Sciatic nerve (tissue), 2 donors: ENCODE measurements around the gene CHPF. TPM values are rescaled to one million over a fixed set of nuclear protein-coding genes. Genes with fewer than 3 reads are reported as not detected.

ENCODE experiments used
- ATAC-seq: fragments of 200-7000 bp; cut with Tn5 transposase; one replicate; pipeline ENCODE4 v1.9.1; 2020; ENCODE audit warnings: mild to moderate bottlenecking, moderate library complexity
- DNase-seq: peaks from one replicate; pipeline ENCODE4 v3.0.0-alpha.2; 2020; ENCODE audit warnings: low spot score
- intact Hi-C: fragments of 100-400 bp; cut with DNase I; formaldehyde crosslinking; loops from one replicate; pipeline ENCODE4 v1.14.2; 2022
- total RNA-seq: library from RNA; stranded (reverse); fragmentation: NEBNext Ultra II Directional; extraction: Animal tissue kit (Norgen Biotek cat#: 25700); gene quantifications from one replicate; pipeline ENCODE4 v1.2.1, GENCODE V29; 2021
- donor health status: DM: no; HTN: no; CAD: no.
- donor health status: DM: no; HTN: no; CAD: no.

Gene CHPF
- total RNA-seq, 1 donor from 2014 or later = 33.4 TPM

DNA sequence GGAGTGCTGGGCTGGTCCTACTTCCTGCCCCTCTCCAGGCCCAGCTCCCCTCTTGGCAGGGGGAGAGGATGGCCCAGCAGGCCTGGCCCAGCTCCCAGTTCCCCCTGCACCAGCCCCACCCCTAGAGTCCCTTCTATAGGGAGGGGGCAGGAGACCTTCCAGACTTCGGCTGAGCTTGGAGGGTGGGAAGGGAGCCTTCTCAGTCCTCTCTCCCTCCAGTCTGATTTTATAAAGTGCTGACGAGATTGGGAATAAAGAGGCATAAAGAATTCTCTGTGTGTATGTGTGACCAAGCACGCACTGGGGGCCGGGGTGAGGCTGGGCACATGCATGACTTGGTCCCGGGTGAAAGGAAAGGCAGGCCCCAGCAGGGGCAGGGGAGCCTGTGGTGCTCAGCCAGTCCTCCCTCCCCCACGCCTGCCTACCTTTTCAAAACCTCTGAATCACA lies 5.1 kb downstream of the CHPF start:
- intact Hi-C loops = no loop called here
- peak; percentile 6 for ATAC-seq
- DNase-seq = no peak

- DNase-seq (no peak), ATAC-seq (peak; percentile 3)
- intact Hi-C loops = no loop called here
These were observed 5.7 kb downstream of the CHPF start for GRCh38 chr2:219537657-219538488.

GRCh38 chr2:219536967-219537366 lies 6.6 kb downstream of the CHPF start:
- ATAC-seq = no peak
- intact Hi-C loops = no loop called here
- no peak for DNase-seq

- intact Hi-C loops = no loop called here
- DNase-seq (no peak), ATAC-seq (no peak)
These were observed 7.2 kb downstream of the CHPF start for GRCh38 chr2:219536425-219536824.

DNA sequence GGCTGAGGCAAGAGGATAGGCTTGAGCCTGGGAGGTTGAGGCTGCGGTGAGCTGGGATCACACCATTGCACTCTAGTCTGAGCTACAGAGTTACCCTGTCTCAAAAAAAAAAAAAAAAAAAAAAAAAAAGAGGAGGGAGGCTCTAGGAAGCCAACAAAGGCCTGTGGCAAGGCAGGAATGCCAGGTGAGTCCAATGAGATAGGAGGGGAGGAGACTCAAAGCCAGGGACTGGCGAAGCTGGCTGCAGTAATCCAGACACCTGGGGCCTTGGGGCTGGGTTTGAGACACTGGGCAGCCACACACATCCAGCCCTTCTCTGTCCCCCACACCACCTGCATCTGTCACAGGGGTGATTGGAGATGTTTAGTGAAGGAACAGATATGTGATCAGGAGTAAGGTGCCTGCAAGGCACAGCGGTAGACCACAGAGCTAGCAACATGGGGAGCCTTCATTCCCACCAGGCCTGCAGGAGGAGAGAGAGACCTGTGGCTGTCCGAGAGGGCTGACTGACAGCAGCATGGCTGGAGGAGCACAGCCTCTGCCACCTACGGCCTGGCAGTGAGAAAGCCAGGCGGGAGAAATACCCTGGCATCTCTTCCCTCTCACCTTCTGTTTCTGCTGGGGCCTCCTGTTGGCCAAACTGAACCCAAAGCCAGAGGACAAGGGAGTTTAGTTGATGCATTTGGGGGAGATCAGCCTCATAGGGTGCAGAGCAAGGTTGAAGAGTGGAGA lies 9.5 kb downstream of the CHPF start:
- intact Hi-C loops = loop anchor here (5.0 kb wide), 1 partner anchor 132 kb away; no protein-coding TSS in a partner anchor

DNA sequence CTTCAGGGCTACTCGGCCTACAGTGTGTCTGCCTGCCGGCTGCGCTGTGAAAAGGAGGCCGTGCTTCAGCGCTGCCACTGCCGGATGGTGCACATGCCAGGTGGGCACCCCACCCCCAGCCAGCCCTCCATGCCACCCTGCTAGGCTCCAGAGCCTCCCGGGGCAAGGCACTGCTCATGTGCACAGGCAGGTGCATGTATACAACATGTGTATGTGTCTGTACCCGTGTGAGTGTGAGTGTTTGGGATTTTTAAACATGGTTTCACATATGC lies 11.3 kb downstream of the CHPF start:
- no peak for ATAC-seq
- intact Hi-C loops = loop anchor here (5.0 kb wide), 1 partner anchor 130 kb away; no protein-coding TSS in a partner anchor

More for the DNA sequence above, 9.5 kb downstream of the CHPF start:
- DNase-seq (no peak), ATAC-seq (no peak)

DNA sequence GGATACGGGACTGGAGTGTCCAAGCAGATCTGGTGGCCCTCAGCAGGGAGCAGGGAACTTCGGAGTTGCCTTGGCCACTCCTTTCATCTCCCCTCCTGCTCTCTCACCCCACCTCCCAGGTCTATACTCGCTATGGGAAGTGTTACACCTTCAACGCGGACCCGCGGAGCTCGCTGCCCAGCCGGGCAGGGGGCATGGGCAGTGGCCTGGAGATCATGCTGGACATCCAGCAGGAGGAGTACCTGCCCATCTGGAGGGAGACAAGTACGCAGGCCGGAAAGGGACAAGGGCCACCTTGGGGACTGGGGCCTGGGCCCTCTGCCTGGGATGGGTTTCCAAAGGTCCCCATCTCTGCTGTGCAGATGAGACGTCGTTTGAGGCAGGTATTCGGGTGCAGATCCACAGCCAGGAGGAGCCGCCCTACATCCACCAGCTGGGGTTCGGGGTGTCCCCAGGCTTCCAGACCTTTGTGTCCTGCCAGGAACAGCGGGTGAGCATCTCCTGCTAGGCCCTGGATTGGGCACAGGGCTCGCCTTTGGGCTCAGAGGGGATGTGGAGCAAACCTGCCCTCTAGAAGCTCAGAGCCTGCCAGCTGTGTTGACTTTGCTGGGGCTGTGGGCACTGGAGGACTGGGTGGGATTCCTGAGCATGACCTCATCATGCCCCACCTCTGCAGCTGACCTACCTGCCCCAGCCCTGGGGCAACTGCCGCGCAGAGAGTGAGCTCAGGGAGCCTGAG lies 11.8 kb downstream of the CHPF start:
- ATAC-seq = no peak
- no peak for DNase-seq
- intact Hi-C loops = loop anchor here (5.0 kb wide), 1 partner anchor 130 kb away; no protein-coding TSS in a partner anchor

More for the DNA sequence above, 11.3 kb downstream of the CHPF start:
- DNase-seq = no peak

DNA sequence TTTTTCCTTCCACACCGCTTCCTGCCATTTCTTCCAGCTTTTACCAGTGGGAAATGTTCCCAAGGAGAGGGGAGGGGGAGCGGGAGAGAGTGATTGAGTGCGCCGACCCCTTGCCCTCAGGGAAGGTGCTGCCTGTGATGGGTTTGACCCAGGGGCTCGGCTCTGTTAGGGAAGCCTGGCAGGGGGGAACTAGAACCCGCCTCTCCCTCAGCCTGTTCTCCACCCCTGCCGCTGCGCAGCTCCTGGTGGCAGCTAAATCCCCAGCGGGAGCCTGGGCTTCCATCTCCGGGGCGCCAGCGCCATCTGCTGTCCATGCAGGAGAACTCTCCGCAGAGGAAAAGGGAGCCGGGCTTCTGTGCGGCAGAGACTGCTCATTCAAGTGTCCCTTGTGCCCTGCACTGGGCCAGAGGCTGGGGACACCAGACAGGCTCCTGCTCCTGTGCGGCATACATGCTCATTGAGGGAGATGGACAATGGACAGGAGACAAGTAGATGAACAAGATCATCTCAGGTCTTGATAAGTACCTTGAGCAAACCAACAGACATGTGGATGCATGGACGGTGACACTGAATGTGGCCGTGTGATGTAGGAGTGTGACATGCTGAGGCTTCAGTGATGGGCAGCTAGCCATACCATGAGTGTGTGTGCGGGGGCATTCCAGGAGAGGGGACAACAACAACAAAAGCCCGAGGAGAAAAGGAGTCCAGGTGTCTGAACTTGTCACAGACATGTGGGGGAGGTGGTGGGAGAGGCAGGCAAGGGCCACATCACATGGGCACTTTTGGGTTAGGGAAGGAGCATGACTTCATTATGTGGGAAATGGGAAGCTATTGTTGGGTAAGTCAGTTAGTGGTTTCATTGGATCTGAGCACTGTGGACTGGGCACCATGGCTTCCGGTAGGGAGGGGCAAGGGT lies 13.3 kb downstream of the CHPF start:
- peak; percentile 94 for DNase-seq
- intact Hi-C loops = loop anchor here (5.0 kb wide), 1 partner anchor 128 kb away; no protein-coding TSS in a partner anchor
- ATAC-seq = peak; percentile 94

DNA sequence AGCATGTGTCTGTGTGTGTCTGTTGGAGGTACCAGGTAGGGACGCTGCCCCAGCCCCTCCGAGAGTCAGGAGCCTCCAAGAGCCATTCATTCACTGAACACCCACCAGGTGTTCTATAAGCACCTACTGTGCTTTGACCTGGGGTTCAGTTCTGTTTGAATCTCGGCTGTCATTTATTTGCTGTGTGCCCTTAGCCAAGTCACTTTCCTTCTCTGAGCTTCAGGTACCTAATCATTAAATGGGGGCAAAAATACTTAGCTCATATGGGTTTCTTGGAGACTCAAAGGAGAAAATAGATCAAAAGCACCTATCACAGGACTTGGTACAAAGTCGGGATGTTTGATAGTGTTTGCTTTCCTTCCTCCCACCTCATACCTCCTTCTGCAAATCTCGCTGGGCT lies 16.1 kb downstream of the CHPF start:
- ATAC-seq = no peak
- no peak for DNase-seq
- intact Hi-C loops = no loop called here

DNA sequence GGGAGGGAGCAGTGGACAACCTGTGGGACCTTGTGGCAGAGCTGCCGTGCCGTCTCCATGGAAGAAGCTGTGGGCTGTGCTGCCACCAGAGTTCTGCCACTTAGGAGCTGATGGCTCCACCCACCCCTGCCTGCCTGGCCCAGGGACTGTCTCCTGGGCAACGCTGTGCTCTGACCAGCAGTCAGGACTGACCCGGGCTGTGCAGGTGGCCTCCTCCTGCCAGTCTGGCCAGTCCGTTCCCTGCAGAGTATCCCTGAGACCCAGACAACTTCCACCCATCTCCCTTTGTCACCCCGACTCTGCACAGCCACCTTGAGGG lies 16.6 kb downstream of the CHPF start:
- intact Hi-C loops = no loop called here
- DNase-seq (no peak), ATAC-seq (no peak)

- ATAC-seq (no peak), DNase-seq (no peak)
- intact Hi-C loops = no loop called here
These were observed 17.1 kb downstream of the CHPF start for GRCh38 chr2:219526320-219527075.

DNA sequence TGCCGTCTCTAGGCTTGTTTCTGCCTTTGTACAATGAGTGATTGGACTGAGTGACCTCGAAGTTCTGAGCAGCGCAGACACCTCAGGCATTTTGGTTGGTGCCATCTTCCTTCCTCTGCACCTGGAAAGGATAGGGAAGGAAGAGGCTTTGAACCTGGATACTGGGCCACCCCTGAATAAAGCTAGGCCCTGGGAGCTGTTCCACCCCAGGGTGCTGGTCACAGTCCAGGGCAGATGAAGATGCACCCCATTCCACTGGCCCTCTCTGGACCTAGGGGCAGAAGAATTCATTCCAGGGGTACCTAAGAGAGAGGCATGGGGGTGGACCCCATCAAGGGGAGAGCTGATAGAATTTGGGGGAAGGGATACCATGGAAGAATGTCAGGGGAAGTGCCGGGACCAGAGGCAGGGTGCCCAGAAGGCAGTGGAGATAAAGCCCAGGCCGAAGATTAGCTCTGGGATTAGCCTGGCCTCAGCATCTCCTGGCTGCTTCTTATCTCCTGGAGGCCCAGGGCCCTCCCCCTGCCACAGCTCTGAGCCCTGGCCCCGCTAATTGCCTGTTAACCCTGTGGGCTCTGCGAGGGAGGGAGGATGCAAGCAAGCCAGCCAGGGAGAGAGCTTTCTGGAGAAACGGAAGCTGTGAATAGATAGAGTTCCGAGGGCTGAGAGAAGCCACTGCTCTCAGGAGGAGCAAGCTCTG lies 17.9 kb downstream of the CHPF start:
- intact Hi-C loops = no loop called here

DNA sequence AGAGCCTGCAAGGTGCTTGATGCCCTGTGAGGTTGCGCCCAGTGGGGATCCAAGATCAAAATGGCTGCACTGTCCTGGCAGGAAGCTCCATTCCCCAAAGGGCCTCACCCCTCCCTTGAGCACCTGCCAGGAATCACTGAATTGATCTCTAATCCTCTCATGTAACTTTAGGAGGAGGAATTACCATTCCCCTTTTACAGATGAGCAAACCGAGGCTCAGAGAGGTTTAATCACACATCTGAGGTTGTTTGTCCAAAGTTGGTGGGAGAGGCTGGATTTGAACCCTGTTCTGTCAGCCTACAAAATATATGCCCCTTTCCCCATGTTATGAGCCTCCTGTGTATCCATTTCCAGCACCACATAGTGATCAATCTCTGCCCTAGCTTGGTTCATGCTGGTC lies 18.8 kb downstream of the CHPF start:
- intact Hi-C loops = no loop called here
- DNase-seq (no peak), ATAC-seq (no peak)

More for the DNA sequence above, 17.9 kb downstream of the CHPF start:
- ATAC-seq (no peak), DNase-seq (no peak)

DNA sequence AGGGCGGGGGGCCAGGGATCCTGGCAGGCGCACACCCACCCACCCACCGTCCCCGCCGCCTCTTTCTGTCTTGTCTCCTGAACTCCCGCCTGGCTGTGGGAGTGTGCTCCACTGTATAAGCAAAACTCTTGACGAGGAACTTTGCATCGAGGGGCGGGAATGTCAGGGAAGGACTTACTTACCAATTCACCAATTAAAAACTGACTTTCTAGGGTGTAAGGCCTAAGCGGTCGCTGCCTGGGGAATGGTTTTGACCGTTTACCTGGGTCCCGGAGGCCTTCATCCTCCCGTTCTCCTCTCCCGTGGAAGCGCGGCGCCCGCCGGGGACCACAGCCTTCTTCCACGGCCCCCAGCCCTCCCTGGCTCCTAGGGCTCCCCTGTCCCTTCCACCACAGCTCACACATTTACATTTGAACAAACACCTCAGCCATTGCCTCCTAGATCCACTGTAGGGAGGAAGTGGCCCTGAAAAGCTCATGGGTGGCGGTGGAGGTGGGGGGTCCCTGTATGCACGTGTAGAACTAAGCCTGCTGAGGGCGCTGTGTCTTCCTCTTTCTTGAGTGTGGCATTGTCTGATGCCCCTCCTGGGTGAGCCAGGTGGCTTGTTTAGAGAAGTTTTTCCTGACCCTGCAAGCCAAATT lies 20.5 kb downstream of the CHPF start:
- DNase-seq = no peak

DNA sequence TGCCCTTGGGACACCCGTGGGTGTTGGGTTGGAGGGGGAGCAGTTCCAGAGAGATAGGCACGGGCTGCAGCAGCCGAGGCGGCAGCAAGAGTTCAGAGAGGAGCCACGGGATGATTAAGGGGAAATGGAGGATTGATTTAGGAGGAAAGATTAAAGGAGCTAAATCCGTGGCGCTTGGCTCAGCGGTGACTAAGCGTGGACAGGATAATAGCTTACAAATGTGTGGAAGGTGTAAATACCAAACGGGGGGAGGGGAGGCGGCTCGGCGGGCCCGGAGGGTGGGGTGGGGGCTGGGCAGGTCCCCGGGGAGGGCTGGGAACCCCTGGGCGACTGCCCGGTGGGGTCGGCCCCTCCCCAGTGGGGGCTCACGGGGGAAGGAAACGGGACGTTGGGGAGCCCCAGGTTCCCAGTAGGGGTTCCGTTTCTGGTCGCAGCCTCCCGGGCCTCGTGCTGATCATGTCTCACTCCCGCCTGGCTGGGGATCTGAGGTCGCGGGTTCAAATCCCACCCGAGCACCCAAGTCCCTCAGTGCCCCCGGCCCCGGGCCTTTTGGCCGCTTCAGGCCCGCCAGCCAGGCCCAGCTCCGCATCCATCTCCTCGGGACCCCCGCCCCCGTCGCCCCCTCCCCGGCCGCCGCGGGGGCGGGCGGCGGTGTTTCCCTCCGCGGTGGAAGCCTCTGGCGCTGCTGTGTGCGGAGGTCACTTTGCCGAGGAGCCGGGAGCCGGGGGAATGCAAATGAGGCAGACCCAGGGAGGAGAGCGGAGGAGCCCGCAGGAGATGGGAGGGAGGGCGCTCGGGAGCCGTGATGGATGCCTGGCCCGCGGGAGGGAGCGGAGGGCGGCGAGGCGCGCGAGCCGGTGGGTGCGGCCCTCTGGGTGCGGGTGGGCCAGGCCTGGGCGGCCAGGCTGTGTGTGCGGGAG lies 21.2 kb downstream of the CHPF start:
- ATAC-seq (peak; percentile 23), DNase-seq (no peak)
- intact Hi-C loops = no loop called here

More for the DNA sequence above, 20.5 kb downstream of the CHPF start:
- intact Hi-C loops = no loop called here
- ATAC-seq = no peak
